H54 (cell line): ENCODE results near the gene FZD8.

Experiments
- DNase-seq: peaks from one replicate; pipeline ENCODE4 v3.0.0; 2011; ENCODE audit warnings: low spot score, mixed read lengths; ENCODE audit not compliant: insufficient read length
- FAIRE-seq: peaks from 3 replicates; lab custom pipeline; 2011; peaks lifted over from hg19 to GRCh38; lab: Jason Lieb, UNC
- POLR2A ChIP-seq: IDR thresholded peaks from 2 replicates; pipeline ENCODE4 v1.6.1; 2011; ENCODE audit warnings: low read depth, mild to moderate bottlenecking, low read length

Gene FZD8

DNA sequence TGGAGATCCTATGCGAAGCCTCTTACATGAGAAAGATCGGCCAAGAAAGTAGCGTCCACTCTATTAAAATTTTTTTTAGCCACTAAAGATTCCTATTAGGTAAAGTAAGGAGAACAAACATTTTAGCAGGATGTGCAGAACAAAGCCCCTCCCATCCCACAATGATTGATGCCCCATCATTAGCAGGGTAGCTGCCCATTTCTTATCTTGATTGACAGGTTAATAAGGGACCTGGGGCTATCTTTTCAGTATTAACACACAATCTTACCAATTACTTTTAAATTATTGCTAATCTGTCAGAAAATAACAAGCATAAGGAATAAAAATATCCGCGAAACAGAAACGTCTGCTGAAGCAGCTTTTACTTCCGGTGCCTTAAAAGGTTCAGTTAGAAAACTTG is 5.1 kb downstream of the FZD8 start:
- FAIRE-seq, result no peak
- DNase-seq, result no peak
- no peak for TF ChIP-seq POLR2A

DNA sequence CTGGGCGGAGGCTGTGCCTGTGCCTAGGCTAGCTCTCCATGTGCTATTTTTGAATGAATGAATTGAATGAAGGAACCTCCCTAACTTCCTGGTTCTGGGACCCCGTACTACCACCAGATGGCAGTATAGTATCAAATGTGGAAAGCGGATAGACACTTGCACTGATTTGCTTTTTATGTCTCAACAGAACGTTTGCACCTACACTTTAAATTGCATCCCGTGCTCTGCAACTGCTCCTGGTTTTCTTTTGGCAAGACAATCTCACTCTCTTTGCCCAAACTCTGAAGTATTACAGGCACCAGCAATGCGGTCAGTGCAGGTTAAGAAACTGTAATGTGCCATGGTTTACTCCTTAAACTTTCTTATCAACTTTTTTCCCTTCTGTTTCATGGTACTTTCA is 6.5 kb downstream of the FZD8 start:
- FAIRE-seq, result peak; percentile 85
- DNase-seq, result peak; percentile 51
- no peak for TF ChIP-seq POLR2A

- FAIRE-seq (no peak), DNase-seq (no peak)
- no peak for TF ChIP-seq POLR2A
These were observed 8.8 kb downstream of the FZD8 start for GRCh38 chr10:35633006-35633980.

GRCh38 chr10:35632027-35632426 is 10.1 kb downstream of the FZD8 start:
- FAIRE-seq (no peak), DNase-seq (no peak)
- no peak for TF ChIP-seq POLR2A

DNA sequence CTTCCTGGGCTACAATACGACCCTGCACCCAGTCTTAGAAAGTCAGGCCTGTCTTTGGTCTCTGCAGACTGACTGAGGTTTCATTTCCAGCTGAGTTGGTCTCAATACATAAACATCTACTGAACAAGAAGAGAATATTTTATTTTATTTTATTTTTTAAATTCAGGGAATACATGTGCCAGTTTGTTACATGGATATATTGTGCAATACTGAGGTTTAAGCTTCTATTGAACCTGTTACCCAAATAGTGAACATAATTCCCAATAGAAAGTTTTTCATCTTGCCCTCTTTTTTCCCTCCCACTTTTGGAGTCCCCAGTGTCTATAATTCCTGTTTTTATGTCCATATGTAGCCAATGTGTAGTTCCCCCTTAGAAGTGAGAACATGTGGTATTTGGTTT is 10.7 kb downstream of the FZD8 start:
- DNase-seq (no peak), FAIRE-seq (no peak)
- TF ChIP-seq POLR2A, result no peak

- TF ChIP-seq POLR2A, result no peak
- FAIRE-seq, result no peak
- DNase-seq, result no peak
These were observed 15.1 kb downstream of the FZD8 start for GRCh38 chr10:35626971-35627507.

DNA sequence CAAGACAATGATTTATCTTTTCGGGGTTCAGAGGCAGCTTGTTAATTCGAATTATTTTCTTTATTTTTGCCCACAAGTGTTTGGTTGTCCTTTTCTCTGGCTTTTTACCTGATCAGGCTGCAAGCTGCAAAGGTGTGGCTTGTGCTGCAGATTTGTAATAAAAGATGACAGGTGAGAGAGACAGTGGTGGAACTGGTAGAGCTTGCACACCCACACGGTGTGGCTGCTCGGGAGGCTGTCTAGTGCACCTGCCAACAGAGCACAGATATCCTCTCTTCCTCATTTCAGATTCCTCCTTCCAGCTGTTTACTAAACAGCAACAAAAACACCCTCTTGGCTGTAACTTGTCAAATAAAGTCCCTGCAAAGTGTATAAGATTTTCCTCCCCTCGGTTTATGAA is 27.8 kb downstream of the FZD8 start:
- no peak for FAIRE-seq
- no peak for DNase-seq
- no peak for TF ChIP-seq POLR2A

- TF ChIP-seq POLR2A, result no peak
- FAIRE-seq (no peak), DNase-seq (peak; percentile 31)
These were observed 28.4 kb downstream of the FZD8 start for GRCh38 chr10:35613597-35614226.

DNA sequence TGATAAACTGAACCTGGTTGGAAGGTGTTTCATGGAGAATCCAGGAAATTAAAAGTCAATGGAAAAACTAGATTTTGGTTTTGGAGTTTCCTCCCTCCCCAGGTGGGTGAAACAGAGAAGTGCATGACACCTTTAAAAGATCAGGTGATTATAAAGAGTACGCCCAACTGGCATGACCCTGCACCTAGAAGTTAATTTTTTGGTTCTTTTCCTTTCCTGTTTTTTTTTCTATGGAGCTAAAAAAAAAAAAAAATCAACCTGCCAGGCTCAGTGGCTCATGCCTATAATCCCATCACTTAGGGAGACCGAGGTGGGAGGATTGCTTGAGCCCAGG is 29.0 kb downstream of the FZD8 start:
- FAIRE-seq (no peak), DNase-seq (no peak)
- TF ChIP-seq POLR2A, result no peak

- no peak for FAIRE-seq
- DNase-seq, result no peak
- no peak for TF ChIP-seq POLR2A
These were observed 29.6 kb downstream of the FZD8 start for GRCh38 chr10:35612385-35613106.

GRCh38 chr10:35611750-35612149 is 30.3 kb downstream of the FZD8 start:
- no peak for FAIRE-seq
- no peak for TF ChIP-seq POLR2A
- no peak for DNase-seq

DNA sequence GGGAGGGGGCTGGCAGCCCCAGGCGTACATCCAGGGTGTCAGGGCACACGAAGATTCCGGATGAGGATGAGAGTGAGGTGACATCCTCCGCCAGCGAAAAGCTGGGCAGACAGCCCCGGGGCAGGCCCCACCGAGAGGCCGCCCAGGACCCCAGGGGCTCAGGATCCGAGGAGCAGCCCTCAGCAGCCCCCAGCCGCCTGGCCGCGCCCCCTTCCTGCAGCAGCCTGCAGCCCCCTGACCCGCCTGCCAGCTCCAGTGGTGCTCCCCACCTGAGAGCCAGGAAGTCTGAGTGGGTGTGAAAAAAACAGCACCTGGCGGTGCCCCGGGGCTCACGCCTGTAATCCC is 33.8 kb downstream of the FZD8 start:
- DNase-seq, result no peak
- FAIRE-seq, result no peak
- no peak for TF ChIP-seq POLR2A

DNA sequence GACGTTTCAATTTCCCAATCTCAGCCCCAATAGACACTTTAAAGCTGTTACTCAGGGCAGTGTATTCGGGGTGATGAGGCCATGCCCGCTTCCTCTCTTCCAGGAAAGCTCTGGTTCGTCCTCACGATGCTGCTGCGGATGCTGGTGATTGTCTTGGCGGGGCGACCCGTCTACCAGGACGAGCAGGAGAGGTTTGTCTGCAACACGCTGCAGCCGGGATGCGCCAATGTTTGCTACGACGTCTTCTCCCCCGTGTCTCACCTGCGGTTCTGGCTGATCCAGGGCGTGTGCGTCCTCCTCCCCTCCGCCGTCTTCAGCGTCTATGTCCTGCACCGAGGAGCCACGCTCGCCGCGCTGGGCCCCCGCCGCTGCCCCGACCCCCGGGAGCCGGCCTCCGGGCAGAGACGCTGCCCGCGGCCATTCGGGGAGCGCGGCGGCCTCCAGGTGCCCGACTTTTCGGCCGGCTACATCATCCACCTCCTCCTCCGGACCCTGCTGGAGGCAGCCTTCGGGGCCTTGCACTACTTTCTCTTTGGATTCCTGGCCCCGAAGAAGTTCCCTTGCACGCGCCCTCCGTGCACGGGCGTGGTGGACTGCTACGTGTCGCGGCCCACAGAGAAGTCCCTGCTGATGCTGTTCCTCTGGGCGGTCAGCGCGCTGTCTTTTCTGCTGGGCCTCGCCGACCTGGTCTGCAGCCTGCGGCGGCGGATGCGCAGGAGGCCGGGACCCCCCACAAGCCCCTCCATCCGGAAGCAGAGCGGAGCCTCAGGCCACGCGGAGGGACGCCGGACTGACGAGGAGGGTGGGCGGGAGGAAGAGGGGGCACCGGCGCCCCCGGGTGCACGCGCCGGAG is 34.4 kb downstream of the FZD8 start:
- FAIRE-seq, result no peak
- DNase-seq, result no peak
- TF ChIP-seq POLR2A, result no peak
